ENCODE measurements around the gene HORMAD2. TPM values are rescaled to one million over a fixed set of nuclear protein-coding genes. Genes with fewer than 3 reads are reported as not detected.
"Not testable (repeated sequence)": the region's sequence is repeated elsewhere in the genome, so short reads cannot be mapped to it uniquely, and the experiment has no call there.

HORMAD2 gene
- total RNA-seq, 1 experiment from 2014 or later, result not detected

DNA sequence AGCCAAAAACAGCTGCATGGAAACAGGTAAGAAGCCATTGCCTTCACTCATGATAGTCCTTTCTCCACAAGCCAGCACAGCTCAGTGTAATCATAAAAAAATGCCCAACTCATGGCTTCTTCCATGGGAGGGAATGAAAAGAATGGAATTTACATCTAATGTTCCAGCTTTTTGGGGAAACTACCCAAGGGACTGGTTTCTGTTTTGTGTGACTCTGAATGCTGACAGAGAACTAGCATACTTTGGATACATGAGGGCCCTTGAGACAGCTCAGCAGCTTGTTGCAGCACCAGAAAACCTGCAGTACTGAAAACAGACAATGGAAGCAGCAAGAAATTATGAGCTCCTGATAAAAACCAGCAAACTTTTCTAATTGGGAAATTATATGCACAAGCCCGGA is 24.2 kb upstream of the HORMAD2 start:
- H4K20me1 ChIP-seq (ENCODE audit: low read length), result no peaks in the 10 kb centered on the region
- H3F3A ChIP-seq (ENCODE audit: low read length, unreplicated experiment), result no peaks in the 10 kb centered on the region
- intact Hi-C loops (cut with micrococcal nuclease), result no loop called here
- no peak overlapping the region for H3K4me2 ChIP-seq (ENCODE audit: low read length)
- TF ChIP-seq EZH2phosphoT487 (IDR thresholded peaks at IDR 0.05; ENCODE audit: borderline replicate concordance, low read length), result no peak
- TF ChIP-seq, protein P1, sequence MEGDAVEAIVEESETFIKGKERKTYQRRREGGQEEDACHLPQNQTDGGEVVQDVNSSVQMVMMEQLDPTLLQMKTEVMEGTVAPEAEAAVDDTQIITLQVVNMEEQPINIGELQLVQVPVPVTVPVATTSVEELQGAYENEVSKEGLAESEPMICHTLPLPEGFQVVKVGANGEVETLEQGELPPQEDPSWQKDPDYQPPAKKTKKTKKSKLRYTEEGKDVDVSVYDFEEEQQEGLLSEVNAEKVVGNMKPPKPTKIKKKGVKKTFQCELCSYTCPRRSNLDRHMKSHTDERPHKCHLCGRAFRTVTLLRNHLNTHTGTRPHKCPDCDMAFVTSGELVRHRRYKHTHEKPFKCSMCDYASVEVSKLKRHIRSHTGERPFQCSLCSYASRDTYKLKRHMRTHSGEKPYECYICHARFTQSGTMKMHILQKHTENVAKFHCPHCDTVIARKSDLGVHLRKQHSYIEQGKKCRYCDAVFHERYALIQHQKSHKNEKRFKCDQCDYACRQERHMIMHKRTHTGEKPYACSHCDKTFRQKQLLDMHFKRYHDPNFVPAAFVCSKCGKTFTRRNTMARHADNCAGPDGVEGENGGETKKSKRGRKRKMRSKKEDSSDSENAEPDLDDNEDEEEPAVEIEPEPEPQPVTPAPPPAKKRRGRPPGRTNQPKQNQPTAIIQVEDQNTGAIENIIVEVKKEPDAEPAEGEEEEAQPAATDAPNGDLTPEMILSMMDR (conservative IDR thresholded peaks at IDR 0.05; ENCODE audit: low read depth, low read length), result no peak
- no peak for TF ChIP-seq EZH2 (IDR thresholded peaks at IDR 0.05; ENCODE audit: low read length, unreplicated experiment)
- DNase-seq (no peak), ATAC-seq (no peak)
- no peaks in the 10 kb centered on the region for H3K27me3 ChIP-seq (ENCODE audit: low read length)
- ChIA-PET POLR2A (ENCODE audit: unreplicated experiment) (no interaction called here), CTCF (no interaction called here)
- no peaks in the 10 kb centered on the region for H3K79me2 ChIP-seq (ENCODE audit: low read length)
- H3K4me1 ChIP-seq (ENCODE audit: insufficient read depth, low read length), result no peaks in the 10 kb centered on the region
- no TSS peak for BruUV-seq (replicated peaks)
- H3K9me3 ChIP-seq (ENCODE audit: low read length), result no peaks in the 10 kb centered on the region
- no peaks in the 10 kb centered on the region for H3K36me3 ChIP-seq (ENCODE audit: low read depth, low read length)
- no peak overlapping the region for H3K4me3 ChIP-seq (ENCODE audit: low read length)
- H2AFZ ChIP-seq (ENCODE audit: low read length), result no peak overlapping the region
- no peaks in the 10 kb centered on the region for H3K9me2 ChIP-seq (replicated peaks; ENCODE audit: low read length)
- H3K9ac ChIP-seq (ENCODE audit: low read length), result no peak overlapping the region
- H3K27ac ChIP-seq (ENCODE audit: low read length), result no peak overlapping the region

DNA sequence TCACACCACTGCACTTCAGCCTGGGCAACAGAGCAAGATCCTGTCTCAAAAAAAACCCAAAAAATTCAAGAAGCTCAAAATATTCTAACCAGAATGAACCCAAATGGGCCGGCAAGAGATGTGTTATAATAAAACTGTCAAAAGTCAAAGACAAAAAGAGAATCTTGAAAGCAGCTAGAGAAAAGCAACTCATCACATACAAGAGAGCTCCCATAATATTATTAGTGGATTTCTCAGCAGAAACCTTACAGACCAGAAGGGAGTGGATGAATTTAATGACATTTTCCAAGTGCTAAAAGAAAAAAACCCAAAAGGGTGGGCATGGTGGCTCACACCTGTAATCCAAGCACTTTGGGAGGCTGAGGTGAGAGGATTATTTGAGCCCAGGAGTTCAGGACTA is 22.9 kb upstream of the HORMAD2 start:
- Histone ChIP-seq H4K20me1 (ENCODE audit: low read length) (no peaks in the 10 kb centered on the region), H3K9me2 (replicated peaks; ENCODE audit: low read length) (no peaks in the 10 kb centered on the region), H3K4me2 (ENCODE audit: low read length) (no peak overlapping the region), H3K27ac (ENCODE audit: low read length) (no peak overlapping the region), H3K79me2 (ENCODE audit: low read length) (no peaks in the 10 kb centered on the region), H3K4me1 (ENCODE audit: insufficient read depth, low read length) (no peaks in the 10 kb centered on the region), H2AFZ (ENCODE audit: low read length) (no peak overlapping the region), H3K9ac (ENCODE audit: low read length) (no peak overlapping the region), H3K4me3 (ENCODE audit: low read length) (no peak overlapping the region), H3F3A (ENCODE audit: low read length, unreplicated experiment) (no peaks in the 10 kb centered on the region), H3K27me3 (ENCODE audit: low read length) (no peaks in the 10 kb centered on the region), H3K36me3 (ENCODE audit: low read depth, low read length) (no peaks in the 10 kb centered on the region), H3K9me3 (ENCODE audit: low read length) (no peaks in the 10 kb centered on the region)
- BruUV-seq (replicated peaks), result no TSS peak
- intact Hi-C loops (cut with micrococcal nuclease), result no loop called here
- ATAC-seq (no peak), DNase-seq (no peak)
- TF ChIP-seq EZH2 (IDR thresholded peaks at IDR 0.05; ENCODE audit: low read length, unreplicated experiment), result no peak
- TF ChIP-seq, protein P1 (conservative IDR thresholded peaks at IDR 0.05; ENCODE audit: low read depth, low read length), result no peak
- no peak for TF ChIP-seq EZH2phosphoT487 (IDR thresholded peaks at IDR 0.05; ENCODE audit: borderline replicate concordance, low read length)
- ChIA-PET POLR2A (ENCODE audit: unreplicated experiment) (no interaction called here), CTCF (no interaction called here)

DNA sequence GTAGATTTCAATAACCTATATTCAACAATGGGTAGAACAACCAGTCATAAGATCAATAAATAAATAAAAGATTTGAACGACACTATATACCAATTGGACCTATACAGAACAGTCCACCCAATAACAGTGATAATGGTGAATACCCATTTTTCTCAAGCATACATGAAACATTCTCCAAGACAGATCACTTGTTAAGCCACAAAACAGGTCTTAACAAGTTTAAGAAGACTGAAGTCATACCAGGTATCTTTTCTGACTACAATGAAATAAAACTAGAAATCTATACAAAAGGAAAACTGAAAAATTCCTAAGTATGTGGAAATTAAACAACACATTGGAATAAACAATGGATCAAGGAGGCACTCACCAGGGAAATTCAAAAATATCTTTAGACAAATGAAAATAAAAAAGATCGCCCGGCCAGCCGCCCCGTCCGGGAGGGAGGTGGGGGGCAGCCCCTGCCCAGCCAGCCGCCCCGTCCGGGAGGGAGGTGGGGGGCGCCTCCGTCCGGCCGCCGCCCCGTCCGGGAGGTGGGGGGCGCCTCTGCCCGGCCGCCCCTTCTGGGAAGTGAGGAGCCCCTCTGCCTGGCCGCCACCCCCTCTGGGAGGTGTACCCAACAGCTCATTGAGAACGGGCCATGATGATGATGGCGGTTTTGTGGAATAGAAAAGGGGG is 20.8 kb upstream of the HORMAD2 start:
- not testable (repeated sequence) for DNase-seq, ATAC-seq

DNA sequence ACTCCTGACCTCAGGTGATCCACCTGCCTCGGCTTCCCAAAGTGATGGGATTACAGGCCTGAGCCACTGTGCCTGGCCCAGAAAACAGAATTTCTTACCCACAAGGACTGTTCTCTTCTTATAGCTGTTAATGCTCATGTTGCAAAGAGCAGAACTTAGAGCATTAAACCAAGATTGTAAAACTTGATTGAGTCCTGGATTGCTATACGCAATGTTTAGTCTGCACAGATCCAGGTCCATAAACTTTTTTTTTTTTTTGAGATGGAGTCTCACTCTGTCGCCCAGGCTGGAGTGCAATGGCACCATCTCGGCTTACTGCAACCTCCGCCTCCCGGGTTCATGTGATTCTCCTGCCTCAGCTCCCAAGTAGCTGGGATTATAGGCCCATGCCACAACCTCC is 19.2 kb upstream of the HORMAD2 start:
- H3K9ac ChIP-seq (ENCODE audit: low read length); H3F3A ChIP-seq (ENCODE audit: low read length, unreplicated experiment); H3K4me1 ChIP-seq (ENCODE audit: insufficient read depth, low read length); H3K9me3 ChIP-seq (ENCODE audit: low read length); H3K9me2 ChIP-seq (replicated peaks; ENCODE audit: low read length); POLR2A ChIA-PET (ENCODE audit: unreplicated experiment); ATAC-seq; intact Hi-C loops (cut with micrococcal nuclease); DNase-seq; H4K20me1 ChIP-seq (ENCODE audit: low read length); H3K79me2 ChIP-seq (ENCODE audit: low read length); H3K27ac ChIP-seq (ENCODE audit: low read length); H3K27me3 ChIP-seq (ENCODE audit: low read length); H3K4me2 ChIP-seq (ENCODE audit: low read length); BruUV-seq (replicated peaks); H3K36me3 ChIP-seq (ENCODE audit: low read depth, low read length); H2AFZ ChIP-seq (ENCODE audit: low read length); H3K4me3 ChIP-seq (ENCODE audit: low read length): not testable (repeated sequence)
- CTCF ChIA-PET, result interaction anchor here (0.6 kb wide), 1 partner anchor 29 kb away, joined by 4 read pairs; no protein-coding TSS in a partner anchor

More for the DNA sequence above, 20.8 kb upstream of the HORMAD2 start:
- H3K4me3 ChIP-seq (ENCODE audit: low read length); intact Hi-C loops (cut with micrococcal nuclease); POLR2A ChIA-PET (ENCODE audit: unreplicated experiment); H3K4me2 ChIP-seq (ENCODE audit: low read length); H3K27ac ChIP-seq (ENCODE audit: low read length); H4K20me1 ChIP-seq (ENCODE audit: low read length); H2AFZ ChIP-seq (ENCODE audit: low read length); H3K4me1 ChIP-seq (ENCODE audit: insufficient read depth, low read length); H3K9me2 ChIP-seq (replicated peaks; ENCODE audit: low read length); H3K36me3 ChIP-seq (ENCODE audit: low read depth, low read length); BruUV-seq (replicated peaks); CTCF ChIA-PET; H3K27me3 ChIP-seq (ENCODE audit: low read length); H3K9ac ChIP-seq (ENCODE audit: low read length); H3F3A ChIP-seq (ENCODE audit: low read length, unreplicated experiment); H3K79me2 ChIP-seq (ENCODE audit: low read length); H3K9me3 ChIP-seq (ENCODE audit: low read length): not testable (repeated sequence)

All from PC-3 (cell line).